Activated naive CD8-positive, alpha-beta T cell treated with anti-CD3 and anti-CD28 coated beads, Interleukin-2, amount 50 U/mL, for 16 hours (primary cell): ENCODE data around the gene KCNMA1.

Source experiments
- DNase-seq: peaks from one replicate; pipeline ENCODE4 v3.0.0-alpha.2; 2020; ENCODE audit warnings: low read depth, low spot score

The KCNMA1 gene

GRCh38 chr10:77339166-77339565, 298.4 kb downstream of the KCNMA1 start:
- no peak for DNase-seq

- DNase-seq = no peak
These were observed 299.5 kb downstream of the KCNMA1 start for GRCh38 chr10:77338143-77338542.

GRCh38 chr10:77334501-77334900, 303.1 kb downstream of the KCNMA1 start:
- DNase-seq = no peak

GRCh38 chr10:77333610-77334340, 303.8 kb downstream of the KCNMA1 start:
- no peak for DNase-seq

- DNase-seq = no peak
These were observed 305.4 kb downstream of the KCNMA1 start for GRCh38 chr10:77332256-77332655.

GRCh38 chr10:77328272-77328816, 309.3 kb downstream of the KCNMA1 start:
- no peak for DNase-seq

GRCh38 chr10:77325233-77325537, 312.4 kb downstream of the KCNMA1 start:
- no peak for DNase-seq

- DNase-seq = no peak
These were observed 315.8 kb downstream of the KCNMA1 start for GRCh38 chr10:77321838-77322237.

- no peak for DNase-seq
These were observed 316.6 kb downstream of the KCNMA1 start for GRCh38 chr10:77320971-77321471.

- DNase-seq = no peak
These were observed 318.1 kb downstream of the KCNMA1 start for GRCh38 chr10:77319557-77319956.

GRCh38 chr10:77318739-77319138, 318.9 kb downstream of the KCNMA1 start:
- DNase-seq = no peak

GRCh38 chr10:77317221-77317620, 320.4 kb downstream of the KCNMA1 start:
- no peak for DNase-seq

- DNase-seq = no peak
These were observed 322.0 kb downstream of the KCNMA1 start for GRCh38 chr10:77315496-77316129.

- no peak for DNase-seq
These were observed 324.4 kb downstream of the KCNMA1 start for GRCh38 chr10:77313066-77313750.

GRCh38 chr10:77311186-77311585, 326.4 kb downstream of the KCNMA1 start:
- DNase-seq = no peak

- no peak for DNase-seq
These were observed 327.2 kb downstream of the KCNMA1 start for GRCh38 chr10:77310288-77310840.

- DNase-seq = no peak
These were observed 328.1 kb downstream of the KCNMA1 start for GRCh38 chr10:77309509-77309908.

GRCh38 chr10:77309092-77309491, 328.5 kb downstream of the KCNMA1 start:
- no peak for DNase-seq

GRCh38 chr10:77308084-77308732, 329.4 kb downstream of the KCNMA1 start:
- no peak for DNase-seq

- no peak for DNase-seq
These were observed 330.9 kb downstream of the KCNMA1 start for GRCh38 chr10:77306666-77307065.
